Measurements from ENCODE around the gene SASH1. TPM values are rescaled to one million over a fixed set of nuclear protein-coding genes. Genes with fewer than 3 reads are reported as not detected.
A peak's percentile ranks its signal among the peaks of the same experiment; 100 is the strongest.

Gene SASH1
- total RNA-seq (2022) (41.7 and 42.0 TPM in 2 replicates), Bru-seq, nascent RNA (percentile 80 among the genes with signal in this experiment), BruChase-seq, experiment 1, labeled RNA remaining after a 2-hour chase (percentile 76 among the genes with signal in this experiment), BruChase-seq, experiment 2, labeled RNA remaining after a 6-hour chase (percentile 72 among the genes with signal in this experiment)
- long read RNA-seq, full-length matches to known transcripts, result 10 of 13 reads
- long read RNA-seq, partial matches to known transcripts, result 2 of 13 reads
- long read RNA-seq, other reads (novel, unspliced or antisense), result 1 of 13 reads

DNA sequence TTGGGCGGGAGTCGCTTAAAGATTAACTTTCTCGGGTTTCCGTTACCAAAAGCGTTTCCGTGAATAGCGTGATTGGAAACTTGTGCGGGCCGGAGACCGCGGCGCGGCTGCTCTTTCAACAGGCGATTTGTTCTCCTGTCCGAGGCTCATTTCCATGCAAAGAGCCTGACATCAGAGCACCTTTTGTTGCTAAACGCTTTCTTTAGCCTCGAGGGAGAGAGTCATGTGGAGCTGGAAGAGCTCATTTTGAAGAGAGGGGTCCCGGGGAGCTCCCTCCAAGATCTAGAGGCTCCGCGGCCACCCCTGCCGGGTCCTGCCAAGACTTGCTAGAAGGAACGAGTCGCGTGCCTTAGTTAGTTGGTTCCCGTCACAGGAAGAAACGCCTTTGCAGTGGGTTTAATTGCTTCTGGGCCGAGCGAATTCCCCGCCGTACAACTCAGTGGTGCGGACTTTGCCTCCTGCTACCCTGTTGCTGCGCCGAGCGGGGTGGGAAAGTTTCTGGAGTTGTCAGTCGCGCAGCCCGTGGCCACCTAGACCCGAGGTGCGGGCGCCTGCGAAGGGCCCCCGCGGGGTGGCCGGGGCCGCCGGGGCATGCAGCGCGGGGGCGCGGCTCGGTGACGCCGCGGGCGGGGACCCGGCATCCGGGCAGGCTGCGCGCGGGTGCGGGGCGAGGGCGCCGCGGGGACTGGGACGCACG, at the start of gene SASH1:
SASH1 (plus strand) TSS at position 489 of the 697 bp plus-strand sequence. CDS start 230 bp downstream, outside the sequence.
- Mint-ChIP-seq H3K9me3 (ENCODE audit: unreplicated experiment) (no peaks in the 10 kb centered on the region), H3K4me3 (ENCODE audit: unreplicated experiment) (peak within 1 kb of the TSS; percentile 84), H3K27me3 (ENCODE audit: insufficient read depth, unreplicated experiment) (no peaks in the 10 kb centered on the region), H3K4me1 (ENCODE audit: low read depth, unreplicated experiment) (peaks cover 19% of the 10 kb centered on the region), H3K27ac (ENCODE audit: unreplicated experiment) (peak within 1 kb of the TSS; percentile 98), H3K36me3 (ENCODE audit: insufficient read depth, unreplicated experiment) (peaks cover 14% of the 10 kb centered on the region)
- peak; percentile 82 to 84 for DNase-seq
- ChIA-PET POLR2A (interaction anchor here (0.7 kb wide), 1 partner anchor 89 kb away, joined by 17 read pairs; no protein-coding TSS in a partner anchor), CTCF (interaction anchor here (0.7 kb wide), 1 partner anchor 163 kb away, joined by 4 read pairs; no protein-coding TSS in a partner anchor)
- TF ChIP-seq, protein P1, sequence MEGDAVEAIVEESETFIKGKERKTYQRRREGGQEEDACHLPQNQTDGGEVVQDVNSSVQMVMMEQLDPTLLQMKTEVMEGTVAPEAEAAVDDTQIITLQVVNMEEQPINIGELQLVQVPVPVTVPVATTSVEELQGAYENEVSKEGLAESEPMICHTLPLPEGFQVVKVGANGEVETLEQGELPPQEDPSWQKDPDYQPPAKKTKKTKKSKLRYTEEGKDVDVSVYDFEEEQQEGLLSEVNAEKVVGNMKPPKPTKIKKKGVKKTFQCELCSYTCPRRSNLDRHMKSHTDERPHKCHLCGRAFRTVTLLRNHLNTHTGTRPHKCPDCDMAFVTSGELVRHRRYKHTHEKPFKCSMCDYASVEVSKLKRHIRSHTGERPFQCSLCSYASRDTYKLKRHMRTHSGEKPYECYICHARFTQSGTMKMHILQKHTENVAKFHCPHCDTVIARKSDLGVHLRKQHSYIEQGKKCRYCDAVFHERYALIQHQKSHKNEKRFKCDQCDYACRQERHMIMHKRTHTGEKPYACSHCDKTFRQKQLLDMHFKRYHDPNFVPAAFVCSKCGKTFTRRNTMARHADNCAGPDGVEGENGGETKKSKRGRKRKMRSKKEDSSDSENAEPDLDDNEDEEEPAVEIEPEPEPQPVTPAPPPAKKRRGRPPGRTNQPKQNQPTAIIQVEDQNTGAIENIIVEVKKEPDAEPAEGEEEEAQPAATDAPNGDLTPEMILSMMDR (IDR thresholded peaks at IDR 0.05; ENCODE audit: insufficient read depth in 1 of 2, low read depth in 1 of 2, low read length in 1 of 2, severe bottlenecking in 1 of 2, unreplicated experiment in 1 of 2), result no peak
- Histone ChIP-seq H3K9me3 (no peaks in the 10 kb centered on the region), H3K4me1 (peaks cover 20% of the 10 kb centered on the region), H3K36me3 (ENCODE audit: control insufficient read depth, insufficient read depth, low read length) (no peaks in the 10 kb centered on the region), H3K4me3 (ENCODE audit: low read depth, low read length) (peak within 1 kb of the TSS; percentile 84), H3K27me3 (replicated peaks; ENCODE audit: control insufficient read depth, insufficient read depth, low read length) (no peaks in the 10 kb centered on the region)
- intact Hi-C loops (cut with micrococcal nuclease; ENCODE audit: unreplicated experiment), result loop anchor here (1.0 to 5.0 kb wide), 4 partner anchors 35 to 160 kb away; no protein-coding TSS in a partner anchor
- no TSS peak for BruUV-seq (replicated peaks)

DNA sequence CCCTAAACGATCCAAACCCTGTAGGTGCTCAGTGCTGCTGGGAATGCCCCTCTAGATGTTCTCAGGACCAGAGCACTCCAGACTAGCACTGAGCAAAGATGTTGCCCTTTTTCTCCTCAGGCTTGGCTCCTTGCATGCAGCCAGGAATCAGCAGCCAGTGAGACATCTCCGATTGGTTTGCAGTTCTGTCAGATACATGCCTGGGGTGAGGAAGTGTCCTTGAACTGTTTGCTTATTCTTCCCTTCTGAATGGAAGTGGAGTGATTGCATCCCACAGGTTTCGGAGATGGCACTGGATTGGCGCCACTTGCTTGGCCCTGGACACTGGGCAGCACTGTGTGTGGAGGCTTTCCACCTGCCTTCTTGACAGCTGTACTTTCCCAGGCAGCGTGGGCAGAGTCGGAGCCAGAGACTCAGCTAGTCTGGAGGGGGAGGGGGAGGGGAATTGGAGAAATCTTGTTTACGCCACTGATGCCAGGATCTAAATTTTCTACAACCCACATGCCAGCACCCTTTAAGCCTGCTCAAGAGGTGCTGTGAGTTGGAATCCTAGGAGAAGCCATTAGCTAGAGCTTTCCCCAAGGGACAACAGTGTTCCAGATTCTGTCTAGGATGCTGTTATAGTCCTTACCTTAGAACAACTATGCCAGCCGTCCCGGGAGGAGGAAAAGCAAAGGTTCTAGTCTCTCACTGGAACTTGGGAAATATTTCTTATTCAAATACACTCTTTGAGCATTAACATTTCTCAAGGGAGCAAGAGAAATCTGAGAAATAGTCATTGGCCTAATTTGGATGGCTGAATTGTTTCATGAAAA, 49.2 kb upstream of the SASH1 start:
- H3K27me3 ChIP-seq (replicated peaks; ENCODE audit: control insufficient read depth, insufficient read depth, low read length), result no peaks in the 10 kb centered on the region

More for the DNA sequence above, 49.2 kb upstream of the SASH1 start:
- ChIA-PET CTCF (no interaction called here), POLR2A (no interaction called here)
- H3K4me1 ChIP-seq, result 0 out of 2 replicates have a peak, but pooled peaks cover 4% of the 10 kb centered on the region
- BruUV-seq (replicated peaks), result no TSS peak
- no peaks in the 10 kb centered on the region for H3K9me3 ChIP-seq
- Mint-ChIP-seq H3K9me3 (ENCODE audit: unreplicated experiment) (no peaks in the 10 kb centered on the region), H3K27me3 (ENCODE audit: insufficient read depth, unreplicated experiment) (no peaks in the 10 kb centered on the region), H3K4me3 (ENCODE audit: unreplicated experiment) (no peak overlapping the region), H3K27ac (ENCODE audit: unreplicated experiment) (no peak overlapping the region), H3K4me1 (ENCODE audit: low read depth, unreplicated experiment) (no peaks in the 10 kb centered on the region), H3K36me3 (ENCODE audit: insufficient read depth, unreplicated experiment) (no peaks in the 10 kb centered on the region)
- TF ChIP-seq, protein P1 (IDR thresholded peaks at IDR 0.05; ENCODE audit: insufficient read depth in 1 of 2, low read depth in 1 of 2, low read length in 1 of 2, severe bottlenecking in 1 of 2, unreplicated experiment in 1 of 2), result no peak
- no peak overlapping the region for H3K4me3 ChIP-seq (ENCODE audit: low read depth, low read length)
- no peaks in the 10 kb centered on the region for H3K36me3 ChIP-seq (ENCODE audit: control insufficient read depth, insufficient read depth, low read length)
- intact Hi-C loops (cut with micrococcal nuclease; ENCODE audit: unreplicated experiment), result no loop called here
- no peak for DNase-seq
